ENCODE results near the gene CHST9. TPM values are rescaled to one million over a fixed set of nuclear protein-coding genes. Genes with fewer than 3 reads are reported as not detected.

CHST9 gene
- total and polyA plus RNA-seq, 2 donors from 2014 or later, result 1.5 to 9.8 TPM

DNA sequence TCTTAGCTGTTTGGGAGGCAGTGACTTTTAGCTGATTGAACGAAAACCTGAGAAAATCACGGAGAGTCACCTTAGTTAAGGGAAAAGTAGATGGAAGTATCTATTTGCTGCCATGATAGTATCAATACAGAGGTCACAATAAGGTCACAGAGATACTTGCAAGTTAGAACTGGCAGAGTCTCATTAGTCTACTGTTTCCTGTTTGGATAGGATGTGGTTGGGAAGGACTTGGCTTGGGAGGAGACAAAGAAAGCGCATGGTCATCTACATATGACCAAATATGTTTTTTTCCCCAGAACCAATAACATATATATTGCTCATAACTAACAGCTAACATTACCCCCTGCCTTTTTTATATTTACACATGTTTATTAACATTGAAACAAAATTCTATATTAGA lies 241.2 kb downstream of the CHST9 start:
- H3K9ac ChIP-seq (ENCODE audit: low read length in 3 of 3), result no peak overlapping the region
- H3K27ac ChIP-seq (ENCODE audit: low read depth in 2 of 2, low read length in 2 of 2), result no peak overlapping the region
- no peaks in the 10 kb centered on the region for H3K4me1 ChIP-seq (ENCODE audit: control insufficient read depth in 2 of 3, insufficient read depth in 2 of 3, low read depth in 1 of 3, low read length in 3 of 3)
- FAIRE-seq (no peak), DNase-seq (no peak)
- intact Hi-C loops (cut with DNase I), result no loop called here
- H3K36me3 ChIP-seq (ENCODE audit: control insufficient read depth in 2 of 3, insufficient read depth in 3 of 3, low read length in 3 of 3), result no peaks in the 10 kb centered on the region
- no peaks in the 10 kb centered on the region for H3K9me3 ChIP-seq (ENCODE audit: control insufficient read depth in 2 of 3, insufficient read depth in 1 of 3, low read length in 3 of 3)
- H3K4me3 ChIP-seq (ENCODE audit: low read length in 3 of 3), result no peak overlapping the region
- TF ChIP-seq CTCF (IDR thresholded peaks at IDR 0.05; ENCODE audit: borderline replicate concordance, extremely low read depth, insufficient read depth), result no peak
- H3K27me3 ChIP-seq (ENCODE audit: control insufficient read depth, insufficient read depth, low read length), result no peaks in the 10 kb centered on the region

DNA sequence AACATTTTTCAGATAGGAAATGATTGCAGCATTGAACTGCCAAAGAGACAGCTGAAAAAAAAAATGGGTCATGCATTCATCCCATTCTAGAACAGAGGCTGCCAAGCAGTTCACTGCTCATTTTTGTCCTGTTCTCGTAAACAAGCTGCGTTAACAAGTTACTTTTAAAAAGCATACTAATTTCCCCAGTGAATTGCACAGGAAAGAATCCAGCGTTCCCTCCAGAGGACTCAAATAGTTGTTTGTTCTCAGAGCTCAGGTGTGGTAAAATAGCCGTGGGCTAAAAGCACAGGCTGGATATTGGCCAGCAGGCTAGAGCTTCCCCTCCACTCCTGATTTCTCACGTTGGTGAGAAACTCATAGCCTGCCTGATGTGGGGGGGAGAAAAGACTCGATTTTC lies 243.5 kb downstream of the CHST9 start:
- DNase-seq (peak in 2 of 5 donors; percentile 24 to 59), FAIRE-seq (no peak)
- H3K9ac ChIP-seq (ENCODE audit: low read length in 3 of 3), result no peak overlapping the region
- no peak for TF ChIP-seq CTCF (IDR thresholded peaks at IDR 0.05; ENCODE audit: borderline replicate concordance, extremely low read depth, insufficient read depth)
- H3K27ac ChIP-seq (ENCODE audit: low read depth in 2 of 2, low read length in 2 of 2), result no peak overlapping the region
- H3K36me3 ChIP-seq (ENCODE audit: control insufficient read depth in 2 of 3, insufficient read depth in 3 of 3, low read length in 3 of 3), result no peaks in the 10 kb centered on the region
- H3K4me3 ChIP-seq (ENCODE audit: low read length in 3 of 3), result no peak overlapping the region
- intact Hi-C loops (cut with DNase I), result no loop called here
- no peaks in the 10 kb centered on the region for H3K27me3 ChIP-seq (ENCODE audit: control insufficient read depth, insufficient read depth, low read length)
- no peaks in the 10 kb centered on the region for H3K4me1 ChIP-seq (ENCODE audit: control insufficient read depth in 2 of 3, insufficient read depth in 2 of 3, low read depth in 1 of 3, low read length in 3 of 3)
- no peaks in the 10 kb centered on the region for H3K9me3 ChIP-seq (ENCODE audit: control insufficient read depth in 2 of 3, insufficient read depth in 1 of 3, low read length in 3 of 3)

GRCh38 chr18:26940744-26941398 lies 244.2 kb downstream of the CHST9 start:
- no peak overlapping the region for H3K4me3 ChIP-seq (ENCODE audit: low read length in 3 of 3)
- no peaks in the 10 kb centered on the region for H3K9me3 ChIP-seq (ENCODE audit: control insufficient read depth in 2 of 3, insufficient read depth in 1 of 3, low read length in 3 of 3)
- no peaks in the 10 kb centered on the region for H3K27me3 ChIP-seq (ENCODE audit: control insufficient read depth, insufficient read depth, low read length)
- DNase-seq, result no peak
- no peak for FAIRE-seq
- H3K4me1 ChIP-seq (ENCODE audit: control insufficient read depth in 2 of 3, insufficient read depth in 2 of 3, low read depth in 1 of 3, low read length in 3 of 3), result no peaks in the 10 kb centered on the region
- TF ChIP-seq CTCF (IDR thresholded peaks at IDR 0.05; ENCODE audit: borderline replicate concordance, extremely low read depth, insufficient read depth), result no peak
- no peak overlapping the region for H3K27ac ChIP-seq (ENCODE audit: low read depth in 2 of 2, low read length in 2 of 2)
- intact Hi-C loops (cut with DNase I), result no loop called here
- no peak overlapping the region for H3K9ac ChIP-seq (ENCODE audit: low read length in 3 of 3)
- H3K36me3 ChIP-seq (ENCODE audit: control insufficient read depth in 2 of 3, insufficient read depth in 3 of 3, low read length in 3 of 3), result no peaks in the 10 kb centered on the region

DNA sequence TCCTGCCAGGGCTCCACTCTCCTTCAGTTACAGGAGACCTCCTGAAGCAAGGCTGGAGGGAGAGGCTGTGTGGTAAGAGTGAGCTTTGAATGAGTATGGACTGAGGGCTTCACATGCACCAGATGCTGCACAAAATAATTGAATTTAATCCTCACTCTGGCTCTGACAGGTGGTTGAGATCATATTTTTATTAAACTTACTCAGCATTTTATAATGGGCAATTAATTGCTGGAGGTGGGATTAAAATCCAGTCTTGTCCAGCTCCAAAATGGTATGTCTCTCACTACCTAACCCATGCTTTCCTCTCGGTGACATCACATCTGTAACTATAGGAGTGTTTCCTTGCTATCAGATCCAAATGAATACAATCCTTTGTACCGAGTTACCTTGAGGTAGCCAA lies 253.4 kb downstream of the CHST9 start:
- FAIRE-seq, result no peak
- no peak for TF ChIP-seq CTCF (IDR thresholded peaks at IDR 0.05; ENCODE audit: borderline replicate concordance, extremely low read depth, insufficient read depth)
- Histone ChIP-seq H3K36me3 (ENCODE audit: control insufficient read depth in 2 of 3, insufficient read depth in 3 of 3, low read length in 3 of 3) (no peaks in the 10 kb centered on the region), H3K27ac (ENCODE audit: low read depth in 2 of 2, low read length in 2 of 2) (no peak overlapping the region), H3K4me1 (ENCODE audit: control insufficient read depth in 2 of 3, insufficient read depth in 2 of 3, low read depth in 1 of 3, low read length in 3 of 3) (peaks cover 0 to 3% (median 0%) of the 10 kb centered on the region in 3 donors), H3K4me3 (ENCODE audit: low read length in 3 of 3) (no peak overlapping the region), H3K27me3 (ENCODE audit: control insufficient read depth, insufficient read depth, low read length) (no peaks in the 10 kb centered on the region), H3K9me3 (ENCODE audit: control insufficient read depth in 2 of 3, insufficient read depth in 1 of 3, low read length in 3 of 3) (no peaks in the 10 kb centered on the region), H3K9ac (ENCODE audit: low read length in 3 of 3) (no peak overlapping the region)
- intact Hi-C loops (cut with DNase I), result no loop called here
- DNase-seq, result no peak

All from kidney (tissue), 14 donors.